HCT116 (cell line): ENCODE results near the gene ARRDC5. TPM values are rescaled to one million over a fixed set of nuclear protein-coding genes. Genes with fewer than 3 reads are reported as not detected.

Experiments used
- ATAC-seq: fragments of 200-7000 bp; cut with Tn5 transposase; 2 replicates; pipeline ENCODE4 v1.9.1; 2020; ENCODE audit warnings: mild to moderate bottlenecking, moderate library complexity
- BruUV-seq: library from RNA; stranded (reverse); fragments of 400-500 nt; replicated peaks from 2 replicates; lab custom pipeline; 2021; lab: Mats Ljungman, UMichigan
- CTCF ChIA-PET: fragments of 300-600 bp; sonication (Branson Sonifier 250); formaldehyde crosslinking; loops from one replicate; lab custom pipeline; 2021; ENCODE audit warnings: antibody characterized with exemption; lab: Charles Lee
- POLR2A ChIA-PET: fragments of 300-600, 350-600 bp; sonication (Branson Sonifier 250); formaldehyde crosslinking; loops from one replicate; lab custom pipeline; 2021; ENCODE audit warnings: antibody characterized with exemption; lab: Charles Lee
- RAD21 ChIA-PET, 2 experiments: fragments of 300-600 bp; sonication (Branson Sonifier 250); formaldehyde crosslinking; loops; one replicate each; lab custom pipeline; 2023; ENCODE audit warnings: low total read pairs in 2 of 2; ENCODE audit not compliant: uncharacterized antibody in 2 of 2, unreplicated experiment in 2 of 2, low non-redundant PET in 1 of 2; lab: Charles Lee
- DNase-seq: peaks from one replicate; pipeline ENCODE4 v3.0.0-alpha.2; 2010; ENCODE audit warnings: low read depth, low spot score
- H2AFZ ChIP-seq: fragments of 200-600 bp; shearing (Covaris generic), sonication (generic); 2 replicates; pipeline ENCODE4 v1.6.1; 2017; ENCODE audit warnings: low read depth, mixed run types, mixed read lengths, antibody characterized with exemption, low read length; ENCODE audit not compliant: poor library complexity, severe bottlenecking
- H3K27ac ChIP-seq: 2 replicates; pipeline ENCODE4 v1.5.1; 2012; ENCODE audit warnings: low read depth, low read length
- H3K27me3 ChIP-seq: fragments of 200-600 bp; sonication (generic); 2 replicates; pipeline ENCODE4 v1.6.1; 2016; ENCODE audit warnings: mixed run types, low read length, mixed read lengths; ENCODE audit not compliant: insufficient read depth
- H3K36me3 ChIP-seq, 2 experiments: fragments of 200-500 bp in 1 of 2; fragments of 200-600 bp in 1 of 2; sonication (Bioruptor generic) in 1 of 2; sonication (generic) in 1 of 2; 2 replicates each; pipeline versions ENCODE4 v1.5.1 to v1.6.1; 2014 to 2016; ENCODE audit warnings: low read length in 2 of 2, inconsistent platforms in 1 of 2, mixed read lengths in 1 of 2, mixed run types in 1 of 2; ENCODE audit not compliant: insufficient read depth in 2 of 2, control insufficient read depth in 1 of 2
- H3K4me1 ChIP-seq, 2 experiments: fragments of 200-600 bp in 1 of 2; sonication (generic) in 1 of 2; 2 replicates each; pipeline versions ENCODE4 v1.5.1 to v1.6.1; 2012 to 2017; ENCODE audit warnings: low read length in 2 of 2, inconsistent platforms in 1 of 2, mild to moderate bottlenecking in 1 of 2, mixed read lengths in 1 of 2, mixed run types in 1 of 2, moderate library complexity in 1 of 2; ENCODE audit not compliant: insufficient read depth in 2 of 2, control insufficient read depth in 1 of 2
- H3K4me2 ChIP-seq: fragments of 200-600 bp; sonication (generic); 2 replicates; pipeline ENCODE4 v1.6.1; 2017; ENCODE audit warnings: mixed run types, low read length, mixed read lengths
- H3K4me3 ChIP-seq, 2 experiments: fragments of 200-600 bp in 1 of 2; sonication (generic) in 1 of 2; replicated peaks in 1 of 2; 2 replicates each; pipeline ENCODE4 v1.5.1; 2011 to 2016; ENCODE audit warnings: low read length in 2 of 2, control low read depth in 1 of 2, low read depth in 1 of 2, mild to moderate bottlenecking in 1 of 2, mixed read lengths in 1 of 2, mixed run types in 1 of 2
- H3K79me2 ChIP-seq: fragments of 200-600 bp; sonication (generic); 2 replicates; pipeline ENCODE4 v1.6.1; 2017; ENCODE audit warnings: mild to moderate bottlenecking, mixed run types, low read length, moderate library complexity, mixed read lengths; ENCODE audit not compliant: insufficient read depth
- H3K9ac ChIP-seq: fragments of 200-600 bp; sonication (generic); 2 replicates; pipeline ENCODE4 v1.6.1; 2016; ENCODE audit warnings: low read length, mixed read lengths
- H3K9me2 ChIP-seq: fragments of 200-600 bp; sonication (generic), shearing (Covaris generic); 2 replicates; pipeline ENCODE4 v1.6.1; 2017; ENCODE audit warnings: mixed run types, mild to moderate bottlenecking, moderate library complexity; ENCODE audit not compliant: insufficient read depth
- H3K9me3 ChIP-seq, 2 experiments: fragments of 200-500 bp in 1 of 2; fragments of 200-600 bp in 1 of 2; sonication (Bioruptor generic) in 1 of 2; sonication (generic) in 1 of 2; 2 replicates each; pipeline ENCODE4 v1.6.1; 2014 to 2017; ENCODE audit warnings: low read length in 2 of 2, mixed read lengths in 2 of 2, inconsistent platforms in 1 of 2, low read depth in 1 of 2, mild to moderate bottlenecking in 1 of 2, mixed run types in 1 of 2, moderate library complexity in 1 of 2; ENCODE audit not compliant: control insufficient read depth in 1 of 2, insufficient read depth in 1 of 2
- H4K20me1 ChIP-seq: fragments of 200-600 bp; sonication (generic), shearing (Covaris generic); 2 replicates; pipeline ENCODE4 v1.6.1; 2017; ENCODE audit warnings: mixed run types, mild to moderate bottlenecking, moderate library complexity; ENCODE audit not compliant: insufficient read depth
- REST ChIP-seq: IDR thresholded peaks from 2 replicates; pipeline ENCODE4 v1.6.1; 2012; ENCODE audit warnings: low read depth
- YY1 ChIP-seq: IDR thresholded peaks from 2 replicates; pipeline ENCODE4 v1.6.1; 2011; ENCODE audit warnings: low read length, low read depth, moderate library complexity, mild to moderate bottlenecking; ENCODE audit not compliant: insufficient replicate concordance; ENCODE audit errors: extremely low read depth
- intact Hi-C: fragments of 100-400 bp; cut with micrococcal nuclease; formaldehyde crosslinking; loops from 2 replicates; pipeline ENCODE4 v1.10.0; 2022
- total RNA-seq: library from RNA; stranded (reverse); gene quantifications from one replicate; pipeline ENCODE4 v1.2.1, GENCODE V29; 2021; ENCODE audit not compliant: unreplicated experiment

The ARRDC5 gene
- total RNA-seq, 1 experiment from 2014 or later: not detected

- Histone ChIP-seq H3K4me2 (no peak overlapping the region), H3K79me2 (peaks cover 3% of the 10 kb centered on the region; the same call in 1 of the 2 replicates), H3K9me2 (no peaks in the 10 kb centered on the region), H3K9me3 (no peaks in the 10 kb centered on the region), H3K4me3 (no peak overlapping the region), H3K36me3 (peaks cover 43 to 50% of the 10 kb centered on the region in 2 experiments), H3K27me3 (no peaks in the 10 kb centered on the region), H3K4me1 (no peaks in the 10 kb centered on the region), H3K27ac (no peak overlapping the region), H3K9ac (no peak overlapping the region), H4K20me1 (no peaks in the 10 kb centered on the region), H2AFZ (no peak overlapping the region)
- ATAC-seq (0 out of 2 replicates have a peak, but pooled peaks have one; percentile 21), DNase-seq (no peak)
- RAD21 ChIA-PET: no interaction called here
- POLR2A ChIA-PET: interaction anchor here (1.2 to 1.5 kb wide), 2 partner anchors 15 to 42 kb away, joined by 4 to 5 read pairs; partner anchors contain the start of gene PLIN3
- TF ChIP-seq YY1 (no peak), REST (no peak)
- CTCF ChIA-PET: interaction anchor here (0.7 to 4.8 kb wide), 5 partner anchors 14 to 43 kb away, joined by 3 to 63 read pairs (median 5); partner anchors contain the start of gene PLIN3
- BruUV-seq: no TSS peak
- intact Hi-C loops: no loop called here
Measured at GRCh38 chr19:4852484-4852883, 50.2 kb downstream of the ARRDC5 start.
